SIG-M5 treated with dmso at 0.1 percent for 504 hours (cell line): Measurements from ENCODE around the gene KCNMA1.

Experiments used
- DNase-seq: peaks from one replicate; lab custom pipeline; 2025; ENCODE audit not compliant: unreplicated experiment; lab: John Stamatoyannopoulos, UW

The KCNMA1 gene

GRCh38 chr10:77231884-77232610 lies 405.6 kb downstream of the KCNMA1 start:
- DNase-seq, result no peak

- no peak for DNase-seq
Measured at GRCh38 chr10:77231375-77231774, 406.2 kb downstream of the KCNMA1 start.

- DNase-seq, result no peak
Measured at GRCh38 chr10:77230194-77230593, 407.4 kb downstream of the KCNMA1 start.

GRCh38 chr10:77229704-77230103 lies 407.9 kb downstream of the KCNMA1 start:
- DNase-seq, result no peak

- no peak for DNase-seq
Measured at GRCh38 chr10:77228559-77228958, 409.0 kb downstream of the KCNMA1 start.

- no peak for DNase-seq
Measured at GRCh38 chr10:77226853-77227565, 410.6 kb downstream of the KCNMA1 start.

- no peak for DNase-seq
Measured at GRCh38 chr10:77226452-77226851, 411.2 kb downstream of the KCNMA1 start.

GRCh38 chr10:77226020-77226419 lies 411.6 kb downstream of the KCNMA1 start:
- DNase-seq, result no peak

- DNase-seq, result no peak
Measured at GRCh38 chr10:77223526-77224460, 413.8 kb downstream of the KCNMA1 start.

GRCh38 chr10:77220150-77220549 lies 417.5 kb downstream of the KCNMA1 start:
- no peak for DNase-seq

GRCh38 chr10:77219046-77219445 lies 418.6 kb downstream of the KCNMA1 start:
- DNase-seq, result no peak

GRCh38 chr10:77214799-77215198 lies 422.8 kb downstream of the KCNMA1 start:
- no peak for DNase-seq

- no peak for DNase-seq
Measured at GRCh38 chr10:77212632-77213031, 425.0 kb downstream of the KCNMA1 start.

- no peak for DNase-seq
Measured at GRCh38 chr10:77210645-77211044, 427.0 kb downstream of the KCNMA1 start.

- DNase-seq, result no peak
Measured at GRCh38 chr10:77208684-77209256, 428.8 kb downstream of the KCNMA1 start.

- no peak for DNase-seq
Measured at GRCh38 chr10:77207828-77208185, 429.8 kb downstream of the KCNMA1 start.

- DNase-seq, result no peak
Measured at GRCh38 chr10:77207182-77207827, 430.3 kb downstream of the KCNMA1 start.

GRCh38 chr10:77205135-77205534 lies 432.5 kb downstream of the KCNMA1 start:
- no peak for DNase-seq

- DNase-seq, result no peak
Measured at GRCh38 chr10:77204171-77204570, 433.4 kb downstream of the KCNMA1 start.

- DNase-seq, result no peak
Measured at GRCh38 chr10:77202857-77203256, 434.8 kb downstream of the KCNMA1 start.
